H1 (cell line): ENCODE data around the gene NOP9. TPM values are rescaled to one million over a fixed set of nuclear protein-coding genes. Genes with fewer than 3 reads are reported as not detected.

Source experiments
- EGR1 ChIP-seq: IDR thresholded peaks from 2 replicates; pipeline ENCODE4 v1.6.1; 2011; ENCODE audit warnings: low read depth, low read length, borderline replicate concordance
- HDAC6 ChIP-seq: IDR thresholded peaks from one replicate; pipeline ENCODE4 v1.7.1; 2012; ENCODE audit warnings: low read depth, mild to moderate bottlenecking, inconsistent platforms, low read length, moderate library complexity
- KDM1A ChIP-seq: fragments of 200-600, 300-600 bp; sonication (generic); IDR thresholded peaks from 2 replicates; pipeline ENCODE4 v1.7.1; 2016; ENCODE audit warnings: mild to moderate bottlenecking, low read length, borderline replicate concordance
- TBP ChIP-seq: IDR thresholded peaks from 2 replicates; pipeline ENCODE4 v1.6.1; 2011; ENCODE audit warnings: low read depth, low read length, improper control_type of control experiment
- polyA plus RNA-seq, 7 experiments: library from polyadenylated mRNA; depleted of rRNA in 3 of 7; stranded (reverse) in 5 of 7; unstranded in 2 of 7; fragments of >200 nt in 5 of 7; fragments of 200-250 nt in 2 of 7; gene quantifications; 1 replicate in 5 of 7; 2 replicates in 1 of 7; 4 replicates in 1 of 7; pipeline versions ENCODE4 v1.2.1 to v1.2.3, GENCODE V29; 2011 to 2013; ENCODE audit warnings: missing spikeins in 2 of 7, mixed read lengths in 2 of 7
- total RNA-seq: library from RNA; stranded (reverse); fragmentation: NEBNext Ultra II Directional; extraction: Animal tissue kit (Norgen Biotek cat#: 25700); gene quantifications from 2 replicates; pipeline ENCODE4 v1.2.1, GENCODE V29; 2021
- TF ChIP-seq, protein P1 (sequence below): fragments of 300-600 bp; sonication (generic); IDR thresholded peaks from 2 replicates; pipeline ENCODE4 v1.7.1; 2012; ENCODE audit warnings: low read length, moderate library complexity, mild to moderate bottlenecking, inconsistent platforms; ENCODE audit not compliant: insufficient replicate concordance

The NOP9 gene
- total and polyA plus RNA-seq, 2 of the 8 experiments (the other 6 are each of a cell fraction or from before 2014, with no cell fraction given) = 17.8 to 34.8 TPM

- TF ChIP-seq, protein P1, sequence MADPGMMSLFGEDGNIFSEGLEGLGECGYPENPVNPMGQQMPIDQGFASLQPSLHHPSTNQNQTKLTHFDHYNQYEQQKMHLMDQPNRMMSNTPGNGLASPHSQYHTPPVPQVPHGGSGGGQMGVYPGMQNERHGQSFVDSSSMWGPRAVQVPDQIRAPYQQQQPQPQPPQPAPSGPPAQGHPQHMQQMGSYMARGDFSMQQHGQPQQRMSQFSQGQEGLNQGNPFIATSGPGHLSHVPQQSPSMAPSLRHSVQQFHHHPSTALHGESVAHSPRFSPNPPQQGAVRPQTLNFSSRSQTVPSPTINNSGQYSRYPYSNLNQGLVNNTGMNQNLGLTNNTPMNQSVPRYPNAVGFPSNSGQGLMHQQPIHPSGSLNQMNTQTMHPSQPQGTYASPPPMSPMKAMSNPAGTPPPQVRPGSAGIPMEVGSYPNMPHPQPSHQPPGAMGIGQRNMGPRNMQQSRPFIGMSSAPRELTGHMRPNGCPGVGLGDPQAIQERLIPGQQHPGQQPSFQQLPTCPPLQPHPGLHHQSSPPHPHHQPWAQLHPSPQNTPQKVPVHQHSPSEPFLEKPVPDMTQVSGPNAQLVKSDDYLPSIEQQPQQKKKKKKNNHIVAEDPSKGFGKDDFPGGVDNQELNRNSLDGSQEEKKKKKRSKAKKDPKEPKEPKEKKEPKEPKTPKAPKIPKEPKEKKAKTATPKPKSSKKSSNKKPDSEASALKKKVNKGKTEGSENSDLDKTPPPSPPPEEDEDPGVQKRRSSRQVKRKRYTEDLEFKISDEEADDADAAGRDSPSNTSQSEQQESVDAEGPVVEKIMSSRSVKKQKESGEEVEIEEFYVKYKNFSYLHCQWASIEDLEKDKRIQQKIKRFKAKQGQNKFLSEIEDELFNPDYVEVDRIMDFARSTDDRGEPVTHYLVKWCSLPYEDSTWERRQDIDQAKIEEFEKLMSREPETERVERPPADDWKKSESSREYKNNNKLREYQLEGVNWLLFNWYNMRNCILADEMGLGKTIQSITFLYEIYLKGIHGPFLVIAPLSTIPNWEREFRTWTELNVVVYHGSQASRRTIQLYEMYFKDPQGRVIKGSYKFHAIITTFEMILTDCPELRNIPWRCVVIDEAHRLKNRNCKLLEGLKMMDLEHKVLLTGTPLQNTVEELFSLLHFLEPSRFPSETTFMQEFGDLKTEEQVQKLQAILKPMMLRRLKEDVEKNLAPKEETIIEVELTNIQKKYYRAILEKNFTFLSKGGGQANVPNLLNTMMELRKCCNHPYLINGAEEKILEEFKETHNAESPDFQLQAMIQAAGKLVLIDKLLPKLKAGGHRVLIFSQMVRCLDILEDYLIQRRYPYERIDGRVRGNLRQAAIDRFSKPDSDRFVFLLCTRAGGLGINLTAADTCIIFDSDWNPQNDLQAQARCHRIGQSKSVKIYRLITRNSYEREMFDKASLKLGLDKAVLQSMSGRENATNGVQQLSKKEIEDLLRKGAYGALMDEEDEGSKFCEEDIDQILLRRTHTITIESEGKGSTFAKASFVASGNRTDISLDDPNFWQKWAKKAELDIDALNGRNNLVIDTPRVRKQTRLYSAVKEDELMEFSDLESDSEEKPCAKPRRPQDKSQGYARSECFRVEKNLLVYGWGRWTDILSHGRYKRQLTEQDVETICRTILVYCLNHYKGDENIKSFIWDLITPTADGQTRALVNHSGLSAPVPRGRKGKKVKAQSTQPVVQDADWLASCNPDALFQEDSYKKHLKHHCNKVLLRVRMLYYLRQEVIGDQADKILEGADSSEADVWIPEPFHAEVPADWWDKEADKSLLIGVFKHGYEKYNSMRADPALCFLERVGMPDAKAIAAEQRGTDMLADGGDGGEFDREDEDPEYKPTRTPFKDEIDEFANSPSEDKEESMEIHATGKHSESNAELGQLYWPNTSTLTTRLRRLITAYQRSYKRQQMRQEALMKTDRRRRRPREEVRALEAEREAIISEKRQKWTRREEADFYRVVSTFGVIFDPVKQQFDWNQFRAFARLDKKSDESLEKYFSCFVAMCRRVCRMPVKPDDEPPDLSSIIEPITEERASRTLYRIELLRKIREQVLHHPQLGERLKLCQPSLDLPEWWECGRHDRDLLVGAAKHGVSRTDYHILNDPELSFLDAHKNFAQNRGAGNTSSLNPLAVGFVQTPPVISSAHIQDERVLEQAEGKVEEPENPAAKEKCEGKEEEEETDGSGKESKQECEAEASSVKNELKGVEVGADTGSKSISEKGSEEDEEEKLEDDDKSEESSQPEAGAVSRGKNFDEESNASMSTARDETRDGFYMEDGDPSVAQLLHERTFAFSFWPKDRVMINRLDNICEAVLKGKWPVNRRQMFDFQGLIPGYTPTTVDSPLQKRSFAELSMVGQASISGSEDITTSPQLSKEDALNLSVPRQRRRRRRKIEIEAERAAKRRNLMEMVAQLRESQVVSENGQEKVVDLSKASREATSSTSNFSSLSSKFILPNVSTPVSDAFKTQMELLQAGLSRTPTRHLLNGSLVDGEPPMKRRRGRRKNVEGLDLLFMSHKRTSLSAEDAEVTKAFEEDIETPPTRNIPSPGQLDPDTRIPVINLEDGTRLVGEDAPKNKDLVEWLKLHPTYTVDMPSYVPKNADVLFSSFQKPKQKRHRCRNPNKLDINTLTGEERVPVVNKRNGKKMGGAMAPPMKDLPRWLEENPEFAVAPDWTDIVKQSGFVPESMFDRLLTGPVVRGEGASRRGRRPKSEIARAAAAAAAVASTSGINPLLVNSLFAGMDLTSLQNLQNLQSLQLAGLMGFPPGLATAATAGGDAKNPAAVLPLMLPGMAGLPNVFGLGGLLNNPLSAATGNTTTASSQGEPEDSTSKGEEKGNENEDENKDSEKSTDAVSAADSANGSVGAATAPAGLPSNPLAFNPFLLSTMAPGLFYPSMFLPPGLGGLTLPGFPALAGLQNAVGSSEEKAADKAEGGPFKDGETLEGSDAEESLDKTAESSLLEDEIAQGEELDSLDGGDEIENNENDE = no peak
- TF ChIP-seq KDM1A (no peak), TBP (no peak), EGR1 (no peak), HDAC6 (no peak)
- TF ChIP-seq, all 59 proteins: peak for 0
These were observed 30.3 kb upstream of the NOP9 start (continued) for GRCh38 chr14:24269368-24269767.
